KMS-11 (cell line): ENCODE measurements around the gene SUPT5H.
A peak's percentile ranks its signal among the peaks of the same experiment; 100 is the strongest.

Source experiments
- H2AFZ ChIP-seq: fragments of 200-600 bp; sonication (generic); 2 replicates; pipeline ENCODE4 v1.6.1; 2016; ENCODE audit warnings: antibody characterized with exemption, mixed run types, low read depth
- H3K27ac ChIP-seq: fragments of 200-600 bp; sonication (generic); 2 replicates; pipeline ENCODE4 v1.6.1; 2016; ENCODE audit warnings: mild to moderate bottlenecking, mixed run types
- H3K27me3 ChIP-seq: fragments of 200-600 bp; sonication (generic); 2 replicates; pipeline ENCODE4 v1.6.1; 2017; ENCODE audit warnings: mild to moderate bottlenecking, low read depth, mixed run types, moderate library complexity; ENCODE audit not compliant: insufficient read depth
- H3K36me3 ChIP-seq: fragments of 200-600 bp; sonication (generic); 2 replicates; pipeline ENCODE4 v1.6.1; 2017; ENCODE audit warnings: mild to moderate bottlenecking, mixed run types; ENCODE audit not compliant: insufficient read depth
- H3K4me1 ChIP-seq: fragments of 200-600 bp; sonication (generic); 2 replicates; pipeline ENCODE4 v1.6.1; 2016; ENCODE audit warnings: mild to moderate bottlenecking, low read depth, mixed run types; ENCODE audit not compliant: poor library complexity, severe bottlenecking
- H3K4me2 ChIP-seq: fragments of 200-600 bp; sonication (generic); 2 replicates; pipeline ENCODE4 v1.7.0; 2016; ENCODE audit warnings: mild to moderate bottlenecking, mixed run types
- H3K4me3 ChIP-seq: fragments of 200-600 bp; sonication (generic); IDR thresholded peaks from 2 replicates; pipeline ENCODE4 v1.6.1; 2017; ENCODE audit warnings: low read depth, low read length, mixed read lengths; ENCODE audit not compliant: insufficient read depth
- H3K79me2 ChIP-seq: fragments of 200-600 bp; sonication (generic); 2 replicates; pipeline ENCODE4 v1.6.1; 2016; ENCODE audit warnings: low read depth, mixed run types; ENCODE audit not compliant: insufficient read depth
- H3K9ac ChIP-seq: fragments of 200-600 bp; sonication (generic); 2 replicates; pipeline ENCODE4 v1.6.1; 2016; ENCODE audit warnings: mild to moderate bottlenecking, mixed run types
- H4K20me1 ChIP-seq: fragments of 200-600 bp; sonication (generic); 2 replicates; pipeline ENCODE4 v1.6.1; 2016; ENCODE audit warnings: mild to moderate bottlenecking, mixed run types; ENCODE audit not compliant: insufficient read depth
- TF ChIP-seq, protein P1 (sequence below): fragments of 200-600 bp; sonication (generic); conservative IDR thresholded peaks from 2 replicates; pipeline ENCODE4 v1.6.1; 2017; ENCODE audit warnings: low read depth, mild to moderate bottlenecking, antibody characterized with exemption, low read length, moderate library complexity, mixed read lengths

The SUPT5H gene

GRCh38 chr19:39403331-39404312 is 41.8 kb upstream of the SUPT5H start:
- no peak overlapping the region for H3K4me3 ChIP-seq
- no peaks in the 10 kb centered on the region for H4K20me1 ChIP-seq
- H3K9ac ChIP-seq = peak overlapping the region; percentile 91
- peaks cover 17% of the 10 kb centered on the region for H3K79me2 ChIP-seq
- peaks cover 66% of the 10 kb centered on the region for H3K4me1 ChIP-seq
- peak overlapping the region; percentile 95 for H3K27ac ChIP-seq
- peak overlapping the region; percentile 65; the same call in 1 of the 2 replicates for H2AFZ ChIP-seq
- H3K4me2 ChIP-seq = peak overlapping the region; percentile 98
- H3K36me3 ChIP-seq = no peaks in the 10 kb centered on the region
- TF ChIP-seq, protein P1, sequence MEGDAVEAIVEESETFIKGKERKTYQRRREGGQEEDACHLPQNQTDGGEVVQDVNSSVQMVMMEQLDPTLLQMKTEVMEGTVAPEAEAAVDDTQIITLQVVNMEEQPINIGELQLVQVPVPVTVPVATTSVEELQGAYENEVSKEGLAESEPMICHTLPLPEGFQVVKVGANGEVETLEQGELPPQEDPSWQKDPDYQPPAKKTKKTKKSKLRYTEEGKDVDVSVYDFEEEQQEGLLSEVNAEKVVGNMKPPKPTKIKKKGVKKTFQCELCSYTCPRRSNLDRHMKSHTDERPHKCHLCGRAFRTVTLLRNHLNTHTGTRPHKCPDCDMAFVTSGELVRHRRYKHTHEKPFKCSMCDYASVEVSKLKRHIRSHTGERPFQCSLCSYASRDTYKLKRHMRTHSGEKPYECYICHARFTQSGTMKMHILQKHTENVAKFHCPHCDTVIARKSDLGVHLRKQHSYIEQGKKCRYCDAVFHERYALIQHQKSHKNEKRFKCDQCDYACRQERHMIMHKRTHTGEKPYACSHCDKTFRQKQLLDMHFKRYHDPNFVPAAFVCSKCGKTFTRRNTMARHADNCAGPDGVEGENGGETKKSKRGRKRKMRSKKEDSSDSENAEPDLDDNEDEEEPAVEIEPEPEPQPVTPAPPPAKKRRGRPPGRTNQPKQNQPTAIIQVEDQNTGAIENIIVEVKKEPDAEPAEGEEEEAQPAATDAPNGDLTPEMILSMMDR = no peak
- no peaks in the 10 kb centered on the region for H3K27me3 ChIP-seq

- peaks cover 67% of the 10 kb centered on the region for H3K4me1 ChIP-seq
- no peak overlapping the region for H3K4me3 ChIP-seq
Measured at GRCh38 chr19:39405261-39405957, 40.0 kb upstream of the SUPT5H start.

DNA sequence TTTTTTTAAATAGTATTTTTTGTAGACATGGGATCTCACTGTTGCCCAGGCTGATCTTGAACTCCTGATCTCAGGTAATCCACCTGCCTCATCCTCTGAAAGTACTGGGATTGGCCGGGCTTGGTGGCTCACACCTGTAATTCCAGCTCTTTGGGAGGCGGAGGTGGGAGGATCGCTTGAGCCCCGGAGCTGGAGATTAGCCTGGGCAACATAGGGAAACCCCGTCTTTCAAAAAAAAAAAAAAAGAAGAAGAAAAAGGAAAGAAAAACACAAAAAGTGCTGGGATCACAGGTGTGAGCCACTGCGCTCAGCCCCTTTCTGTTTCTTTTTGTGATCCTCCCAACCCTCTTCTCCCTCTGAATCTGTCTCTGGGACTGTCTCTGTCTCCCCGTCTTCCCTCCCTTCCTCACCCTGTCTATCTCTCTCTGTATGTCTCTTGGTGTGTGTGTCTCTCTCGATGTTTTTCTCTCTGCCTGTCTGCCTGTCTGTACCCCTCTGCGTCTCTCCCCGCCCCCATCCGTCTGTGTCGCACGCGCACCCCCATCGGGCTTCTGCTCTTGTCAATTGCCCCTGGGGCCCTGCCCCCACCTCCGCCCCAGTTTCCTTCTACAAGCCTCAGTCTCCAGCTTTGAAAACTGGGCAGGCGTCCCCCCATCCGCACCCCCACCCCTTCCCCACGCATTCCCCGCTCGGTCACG is 39.3 kb upstream of the SUPT5H start:
- no peak overlapping the region for H3K4me3 ChIP-seq
- H3K79me2 ChIP-seq = peaks cover 24% of the 10 kb centered on the region
- peaks cover 67% of the 10 kb centered on the region for H3K4me1 ChIP-seq
- peak overlapping the region; percentile 28; the same call in 1 of the 2 replicates for H3K9ac ChIP-seq
- no peaks in the 10 kb centered on the region for H4K20me1 ChIP-seq
- no peaks in the 10 kb centered on the region for H3K27me3 ChIP-seq
- H3K36me3 ChIP-seq = no peaks in the 10 kb centered on the region
- H3K27ac ChIP-seq = peak overlapping the region; percentile 6; the same call in 1 of the 2 replicates
- peak overlapping the region; percentile 23; the same call in 1 of the 2 replicates for H2AFZ ChIP-seq
- H3K4me2 ChIP-seq = peak overlapping the region; percentile 98
- TF ChIP-seq, protein P1 = no peak

More at GRCh38 chr19:39405261-39405957, 40.0 kb upstream of the SUPT5H start:
- H3K27ac ChIP-seq = peak overlapping the region; percentile 6; the same call in 1 of the 2 replicates
- H4K20me1 ChIP-seq = no peaks in the 10 kb centered on the region
- no peak overlapping the region; the same call in 1 of the 2 replicates for H3K9ac ChIP-seq
- H3K36me3 ChIP-seq = no peaks in the 10 kb centered on the region
- no peaks in the 10 kb centered on the region for H3K27me3 ChIP-seq
- peaks cover 24% of the 10 kb centered on the region for H3K79me2 ChIP-seq
- peak overlapping the region; percentile 98 for H3K4me2 ChIP-seq
- TF ChIP-seq, protein P1 = no peak
- no peak overlapping the region for H2AFZ ChIP-seq
